HG02571 (cell line): ENCODE data around the gene NT5DC3.

Source experiments
- ATAC-seq: cut with Tn5 transposase; IDR thresholded peaks from one replicate; pipeline ENCODE4 v1.9.1; 2021; ENCODE audit warnings: mild to moderate bottlenecking, moderate library complexity; ENCODE audit not compliant: unreplicated experiment

Gene NT5DC3

GRCh38 chr12:103840876-103841689 lies at the start of gene NT5DC3:
Gene NT5DC3 (minus strand): TSS chr12:103841234. CDS start chr12:103841156, 78 bp downstream.
- peak; percentile 79 for ATAC-seq

- no peak for ATAC-seq
Observed at GRCh38 chr12:103887738-103888137, 46.7 kb upstream of the NT5DC3 start.

DNA sequence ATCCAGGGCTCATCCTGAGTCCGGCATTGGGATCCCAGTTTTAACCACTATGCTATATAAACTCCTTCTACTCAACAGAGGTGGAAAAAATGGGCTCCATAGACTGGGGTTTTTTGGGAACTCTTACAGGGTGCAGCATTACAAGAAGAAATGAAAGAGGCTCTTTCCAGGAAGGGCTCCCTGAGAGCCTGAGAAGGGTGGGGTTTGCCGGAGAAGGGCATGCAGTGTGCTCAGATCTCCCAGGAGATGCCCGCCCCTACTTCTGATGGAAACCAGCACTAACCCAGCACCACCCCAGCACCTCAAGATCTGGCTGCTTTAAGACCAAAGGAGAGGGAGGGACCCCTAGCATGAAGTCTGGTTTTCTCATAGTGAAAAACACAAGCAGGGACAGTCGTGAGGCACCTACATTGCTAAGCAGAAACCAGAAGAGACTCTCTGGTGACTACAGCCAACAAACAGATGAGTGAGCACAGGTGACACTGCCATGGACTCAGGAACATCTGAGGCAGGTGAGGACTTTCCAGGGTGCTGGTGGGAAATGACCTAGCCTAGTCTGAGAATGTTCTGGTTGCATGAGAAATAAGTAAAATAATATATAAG lies 45.3 kb upstream of the NT5DC3 start:
- ATAC-seq = no peak

GRCh38 chr12:103884316-103884715 lies 43.3 kb upstream of the NT5DC3 start:
- ATAC-seq = no peak

- ATAC-seq = no peak
Observed at GRCh38 chr12:103883908-103884307, 42.9 kb upstream of the NT5DC3 start.

DNA sequence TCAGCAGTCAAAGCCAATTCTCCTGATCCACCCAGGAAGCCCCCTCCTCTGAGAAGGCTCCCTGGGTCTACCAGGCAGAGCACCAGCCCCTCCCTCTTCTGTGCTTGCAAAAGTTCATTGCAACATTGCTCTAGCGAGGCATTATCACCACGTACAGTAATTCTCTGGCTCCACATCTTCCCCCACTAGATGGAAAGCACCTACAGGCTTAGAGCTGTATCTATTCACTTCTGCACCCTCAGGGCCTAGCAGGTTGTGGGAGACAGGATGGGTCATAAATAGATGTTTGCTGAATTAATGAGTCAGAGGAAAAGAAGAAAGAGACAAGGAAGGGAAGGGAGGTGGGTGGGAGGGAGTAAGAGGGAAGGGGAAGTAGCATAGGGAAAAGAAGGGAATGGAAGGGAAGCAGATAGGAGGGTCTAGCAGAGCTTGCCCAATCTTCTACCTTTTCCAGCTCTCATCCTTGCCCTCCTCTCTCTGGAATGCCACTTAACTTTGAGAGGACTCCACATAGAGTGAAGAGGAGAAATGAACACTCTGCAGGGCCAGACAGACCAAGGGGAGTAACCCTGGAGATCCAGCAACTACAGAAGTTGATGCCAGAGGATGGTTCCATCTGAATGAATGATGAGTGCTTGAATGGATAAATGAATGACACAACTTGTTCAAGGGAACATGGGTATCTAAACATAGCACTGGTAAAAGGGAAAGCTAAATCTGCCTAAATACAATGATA lies 42.0 kb upstream of the NT5DC3 start:
- no peak for ATAC-seq

DNA sequence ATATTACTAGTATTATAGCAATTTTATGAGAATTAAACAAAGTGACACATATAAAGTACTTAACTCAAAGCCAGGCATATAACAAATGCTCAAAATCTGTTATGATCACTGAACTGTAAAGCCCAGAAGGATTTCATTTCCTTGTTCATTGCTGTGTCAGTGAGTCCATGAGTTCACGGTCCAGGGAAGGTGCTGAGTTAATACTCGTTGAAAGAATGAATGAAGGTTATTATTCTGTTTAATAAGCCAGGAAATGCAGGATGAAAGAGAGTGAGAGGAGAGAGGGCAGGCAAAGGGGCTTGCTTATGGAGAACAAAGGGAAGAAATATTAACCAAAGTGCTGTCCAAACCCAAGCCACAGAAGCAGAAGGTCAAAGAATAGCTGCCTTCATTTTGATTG lies 40.2 kb upstream of the NT5DC3 start:
- no peak for ATAC-seq

- ATAC-seq = no peak
Observed at GRCh38 chr12:103880299-103881142, 39.5 kb upstream of the NT5DC3 start.

GRCh38 chr12:103879878-103880277 lies 38.8 kb upstream of the NT5DC3 start:
- no peak for ATAC-seq

GRCh38 chr12:103879048-103879692 lies 38.1 kb upstream of the NT5DC3 start:
- no peak for ATAC-seq

DNA sequence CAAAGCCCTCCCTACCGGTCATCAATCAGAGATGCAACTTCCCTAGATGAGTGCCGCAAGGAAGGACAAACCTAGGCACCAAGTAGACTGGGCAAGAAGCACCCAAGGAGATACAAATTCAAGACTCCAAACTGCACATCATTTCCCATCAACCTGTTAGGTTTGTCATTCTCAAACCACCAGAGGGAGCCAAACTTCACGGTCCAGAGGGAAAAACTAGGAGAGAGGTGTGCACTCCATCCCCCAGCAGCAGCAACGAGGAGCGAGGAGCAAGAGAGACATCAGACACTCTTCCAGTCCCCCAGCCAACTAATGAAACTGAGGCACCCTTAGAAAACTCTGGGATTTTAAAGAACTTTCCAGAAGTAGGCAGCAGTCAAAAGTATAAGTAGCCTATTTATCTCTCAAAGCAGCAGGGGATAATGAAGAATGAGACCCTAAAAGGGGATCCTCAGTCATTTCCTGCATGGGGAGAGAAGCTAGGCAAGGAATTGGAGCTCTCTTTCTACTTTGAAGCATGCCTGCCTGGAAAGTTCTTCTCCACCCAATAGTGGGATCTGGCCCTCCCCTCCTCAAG lies 37.0 kb upstream of the NT5DC3 start:
- no peak for ATAC-seq

DNA sequence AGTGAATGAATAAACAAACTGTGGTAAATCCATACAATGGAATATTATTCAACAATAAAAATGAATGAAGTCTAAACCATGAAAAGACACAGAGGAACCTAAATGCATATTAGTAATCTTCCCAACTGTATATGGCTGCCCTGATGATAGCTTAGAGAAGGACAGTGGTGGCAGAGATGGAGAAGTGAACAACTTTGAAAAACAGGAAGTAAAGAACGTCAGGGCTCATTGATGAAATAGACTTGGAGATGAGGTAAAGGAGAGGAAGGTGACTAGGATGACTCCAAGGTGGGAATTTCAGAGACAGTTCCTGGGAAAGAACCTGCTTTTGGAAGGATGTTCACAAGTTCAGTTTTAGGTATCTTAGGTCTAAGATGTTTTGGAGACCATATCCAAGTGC lies 36.3 kb upstream of the NT5DC3 start:
- ATAC-seq = no peak

- ATAC-seq = no peak
Observed at GRCh38 chr12:103875666-103876065, 34.6 kb upstream of the NT5DC3 start.

DNA sequence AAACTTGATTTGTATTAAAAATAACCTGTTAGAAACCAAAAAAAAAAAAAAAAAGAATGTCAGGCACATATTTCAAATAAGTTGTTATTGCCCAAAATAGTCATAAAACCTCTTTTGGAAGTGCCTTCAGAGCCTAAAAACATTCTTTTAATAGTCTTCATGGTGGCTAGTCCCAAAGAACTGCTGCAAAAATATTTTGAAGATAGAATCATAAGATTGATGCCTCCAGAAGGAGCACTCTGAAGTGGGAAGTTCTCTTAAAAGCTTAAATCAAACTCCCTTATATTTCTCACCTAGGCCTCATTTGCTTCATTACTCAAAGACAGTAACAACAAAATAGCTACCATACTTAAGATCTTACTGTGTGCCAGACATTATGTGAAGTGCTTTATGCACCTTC lies 27.2 kb upstream of the NT5DC3 start:
- no peak for ATAC-seq

DNA sequence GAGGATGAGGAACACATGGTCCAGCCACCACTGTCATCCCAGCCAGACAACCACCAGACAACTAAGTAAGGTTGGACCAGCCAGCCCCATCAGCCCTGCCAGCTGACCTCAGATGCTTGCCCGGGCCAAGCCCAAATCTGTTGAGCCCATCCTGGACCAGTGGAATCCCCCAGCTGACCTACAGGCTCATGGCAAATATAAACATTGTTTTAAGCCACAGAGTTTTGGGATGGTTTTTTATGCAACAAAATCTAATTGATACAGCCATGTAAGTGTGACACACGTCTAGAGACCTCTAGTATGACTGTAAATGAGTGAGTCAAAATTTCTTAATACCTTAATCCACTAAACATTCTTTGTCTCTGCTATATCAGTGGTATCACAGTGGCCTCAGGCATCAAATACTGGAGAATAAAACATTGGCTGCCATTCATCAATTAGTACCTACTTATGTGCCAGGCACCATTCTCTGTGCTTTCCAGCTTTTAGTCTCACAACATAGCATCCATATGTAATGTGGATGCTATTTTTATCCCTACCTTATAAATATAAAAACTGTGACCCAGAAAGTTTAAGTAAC lies 24.2 kb upstream of the NT5DC3 start:
- no peak for ATAC-seq

- ATAC-seq = no peak
Observed at GRCh38 chr12:103864710-103865109, 23.7 kb upstream of the NT5DC3 start.

DNA sequence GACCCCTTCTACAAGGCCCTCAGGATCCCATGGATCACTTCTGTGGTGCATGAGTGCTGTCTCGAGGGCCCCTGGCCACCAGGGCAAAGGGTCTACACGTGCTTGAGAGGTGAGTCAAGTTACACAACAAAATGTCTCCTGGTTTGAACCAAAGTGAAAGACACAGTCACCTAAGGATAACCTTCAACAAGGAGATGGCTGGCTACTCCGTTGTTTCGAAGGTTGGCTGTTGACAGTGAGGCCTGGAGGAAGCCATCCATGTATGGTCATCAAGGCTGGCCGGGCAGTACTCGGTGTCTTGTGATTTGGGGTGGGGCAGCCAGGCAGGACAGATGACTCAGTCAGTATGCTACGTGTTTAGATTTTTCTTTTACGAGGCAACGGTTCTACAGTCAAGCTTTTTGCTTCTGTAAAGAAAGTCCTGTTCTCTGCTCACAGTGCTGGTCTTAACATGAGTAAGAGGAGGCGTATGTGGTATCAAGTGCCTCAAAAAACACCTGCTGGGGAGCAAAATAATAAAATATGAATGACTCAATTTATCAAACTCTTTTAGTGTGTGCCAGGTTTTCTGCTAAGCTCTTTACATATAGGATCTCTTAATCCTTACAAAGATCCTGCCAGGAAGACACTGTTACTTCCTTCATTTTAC lies 18.0 kb upstream of the NT5DC3 start:
- ATAC-seq = no peak

DNA sequence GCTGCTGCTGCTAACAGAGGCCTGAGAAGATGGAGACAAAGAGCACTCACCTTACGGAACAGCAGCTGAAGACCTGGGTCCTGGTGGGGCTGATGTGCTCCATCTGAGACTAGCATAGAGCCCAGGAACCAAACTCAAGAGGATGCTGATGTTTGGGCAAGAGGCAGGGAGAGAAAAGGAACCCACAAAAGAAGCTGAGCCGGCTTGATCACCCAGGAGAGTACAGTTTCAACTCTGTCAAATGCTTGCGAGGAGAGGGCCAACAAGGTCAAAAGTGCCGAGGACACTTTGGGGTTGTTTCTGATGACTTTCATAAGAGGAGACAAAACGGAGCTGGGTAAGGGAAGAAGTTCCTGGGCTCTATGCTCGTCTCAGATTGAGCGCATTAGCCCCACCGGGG lies 17.3 kb upstream of the NT5DC3 start:
- no peak for ATAC-seq

GRCh38 chr12:103857164-103857563 lies 16.1 kb upstream of the NT5DC3 start:
- ATAC-seq = no peak
